DLD1 (cell line): ENCODE measurements around the gene MICALL2.
"Not testable (repeated sequence)": the region's sequence is repeated elsewhere in the genome, so short reads cannot be mapped to it uniquely, and the experiment has no call there.

ENCODE experiments used
- in situ Hi-C: cut with HindIII; loops from 2 replicates; pipeline ENCODE4 v1.10.0; 2017; ENCODE audit warnings: low sequenced_read_pairs

MICALL2 gene

DNA sequence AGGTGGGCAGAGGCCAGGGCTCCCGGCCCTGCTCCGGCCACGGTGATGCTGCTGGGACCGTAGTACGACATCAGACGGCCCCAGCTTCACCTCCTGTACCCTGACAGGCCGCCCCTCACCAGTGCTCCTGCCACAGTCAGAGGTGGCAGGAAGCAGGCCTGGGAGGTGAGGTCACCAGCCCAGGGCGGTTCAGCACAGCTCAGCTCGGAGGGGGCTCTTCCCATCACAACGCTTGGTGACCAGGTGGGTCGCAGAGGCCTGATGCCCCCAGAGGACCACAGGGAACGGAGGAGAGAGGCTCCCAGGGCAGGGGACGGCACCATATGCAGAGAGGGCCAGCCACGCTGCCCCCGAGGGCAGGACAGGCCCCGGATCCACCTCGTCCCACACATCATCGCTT, 8.8 kb downstream of the MICALL2 start:
- in situ Hi-C loops: no loop called here

DNA sequence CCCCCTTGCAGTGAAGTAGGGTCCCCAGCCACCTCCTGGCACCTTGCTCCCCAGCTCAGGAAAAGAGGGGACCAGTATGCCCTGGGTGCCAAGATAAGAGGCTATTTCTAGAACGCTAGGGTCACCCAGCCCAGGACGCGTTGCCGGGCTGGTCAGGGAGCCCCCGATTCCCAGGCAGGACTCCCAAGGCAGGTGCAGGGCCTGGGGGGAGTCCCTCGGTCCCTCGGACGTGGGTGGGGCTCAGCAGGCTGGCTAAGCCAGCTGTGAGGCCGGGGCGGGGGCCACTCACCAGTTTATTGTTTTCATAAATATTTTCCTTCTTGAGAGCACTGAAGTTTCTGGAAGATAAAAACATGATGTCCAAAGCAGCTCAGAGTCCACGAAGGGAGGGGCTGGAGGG, 9.3 kb downstream of the MICALL2 start:
- in situ Hi-C loops: no loop called here

DNA sequence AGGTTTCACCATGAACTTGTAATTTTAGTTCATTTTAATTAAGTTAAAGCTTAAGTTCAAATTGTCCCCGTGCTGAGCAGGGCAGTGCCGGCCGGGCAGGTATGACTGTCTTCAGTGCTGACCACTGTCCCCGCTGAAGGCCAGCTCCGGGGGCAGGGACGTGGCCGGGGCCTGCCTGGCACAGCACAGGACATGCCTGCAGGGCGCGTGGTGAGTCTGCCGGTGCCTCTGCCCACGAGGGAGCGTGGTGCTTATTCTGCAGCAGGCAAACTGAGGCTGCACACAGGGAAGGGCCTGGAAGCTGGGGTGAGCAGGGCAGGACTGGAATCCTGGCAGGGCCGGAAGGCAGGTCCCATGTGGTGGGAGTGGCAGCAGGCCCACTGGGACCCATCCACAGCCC, 9.8 kb downstream of the MICALL2 start:
- in situ Hi-C loops: no loop called here

DNA sequence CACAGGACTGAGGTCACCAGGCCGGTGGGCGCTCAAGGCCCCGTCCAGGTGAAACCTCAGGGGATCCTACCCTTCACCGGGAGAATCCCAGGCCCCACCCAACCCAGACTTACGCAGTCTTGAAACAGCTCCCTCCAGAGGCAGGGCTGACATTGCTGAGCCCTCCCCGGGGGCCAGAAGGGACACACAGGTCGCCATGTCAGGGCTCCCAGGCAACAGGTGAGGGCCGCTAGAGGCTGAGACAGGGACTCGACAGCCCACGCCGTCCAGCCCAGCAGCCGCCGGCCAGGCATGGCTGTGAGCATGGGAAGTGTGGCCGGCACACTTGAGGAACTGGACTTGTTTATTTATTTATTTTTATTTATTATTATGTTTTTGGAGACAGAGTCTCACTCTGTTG, 10.3 kb downstream of the MICALL2 start:
- in situ Hi-C loops: no loop called here

DNA sequence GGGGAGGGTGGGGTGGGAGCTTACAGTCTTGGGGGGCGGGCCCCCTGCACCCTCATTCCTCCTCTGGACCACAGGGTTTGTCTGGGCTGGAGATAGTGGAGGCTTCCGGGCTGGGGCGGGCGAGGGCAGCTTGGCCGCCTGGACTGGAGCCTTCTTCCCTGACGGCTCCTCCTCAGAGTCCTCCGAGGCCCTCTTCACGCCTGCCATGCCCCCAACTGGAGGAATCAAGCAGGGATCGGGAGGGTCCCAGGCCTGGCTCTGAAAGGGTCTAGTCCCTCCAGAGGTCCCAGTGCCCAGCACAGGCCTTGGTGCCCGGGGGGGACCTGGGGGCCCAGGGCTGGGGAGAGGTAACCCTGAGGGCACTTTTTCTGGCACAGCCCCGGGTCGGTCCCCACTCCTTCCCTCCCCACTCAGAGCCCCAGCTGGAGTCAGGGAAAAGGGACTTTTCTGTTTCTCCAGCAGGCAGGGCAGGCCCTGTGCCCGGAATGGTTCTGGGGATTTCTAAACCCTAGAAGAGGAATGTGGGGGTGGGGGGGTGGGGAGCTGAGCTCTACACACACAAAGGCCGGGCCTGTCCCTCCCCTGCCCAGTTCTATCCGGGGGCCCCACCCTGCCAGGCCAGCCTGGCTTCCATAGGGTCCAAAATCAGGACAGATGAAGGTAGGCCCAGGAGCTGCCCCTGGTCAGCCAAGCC, 11.6 kb downstream of the MICALL2 start:
- in situ Hi-C loops: no loop called here

DNA sequence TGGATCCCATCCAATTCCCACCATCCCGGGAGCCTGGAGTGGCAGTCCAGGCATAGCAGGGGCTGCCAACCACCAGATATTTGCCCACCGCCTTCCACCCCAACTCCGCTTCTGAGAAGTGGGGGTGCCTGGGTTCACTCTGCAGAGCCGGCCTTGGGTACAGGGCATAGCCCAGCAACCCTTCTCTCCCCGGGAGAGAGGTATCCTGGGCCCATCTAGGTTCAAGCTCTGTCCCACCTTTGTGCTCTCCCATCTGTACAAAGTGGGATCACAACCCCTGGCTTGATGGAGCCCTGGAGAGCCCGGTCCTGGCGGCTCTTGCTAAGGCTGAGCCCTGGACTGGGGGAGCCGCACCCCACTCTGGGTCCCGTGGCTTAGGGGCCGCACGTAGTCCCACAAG, 12.2 kb downstream of the MICALL2 start:
- in situ Hi-C loops: no loop called here

DNA sequence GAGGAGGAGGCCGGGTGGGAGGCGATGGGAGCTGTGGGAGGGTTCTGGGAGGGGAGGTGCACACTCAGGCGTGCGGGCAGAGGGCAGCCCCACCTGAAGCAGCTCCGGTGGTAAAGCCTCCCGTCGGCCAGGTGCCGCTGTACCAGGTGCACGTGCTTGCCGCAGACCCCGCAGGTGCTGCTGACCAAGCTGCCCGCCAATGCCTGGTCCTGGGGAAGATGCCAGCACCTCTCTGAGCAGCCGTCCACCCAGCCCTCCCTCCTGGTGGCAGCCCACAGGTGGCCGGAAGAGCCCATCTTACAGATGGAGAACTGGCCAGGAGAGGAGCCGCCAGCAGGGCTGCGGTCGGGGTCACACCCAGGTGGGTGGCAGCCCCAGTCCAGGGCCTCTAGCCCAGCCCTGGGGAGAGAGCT, 12.6 kb downstream of the MICALL2 start:
- in situ Hi-C loops: no loop called here

DNA sequence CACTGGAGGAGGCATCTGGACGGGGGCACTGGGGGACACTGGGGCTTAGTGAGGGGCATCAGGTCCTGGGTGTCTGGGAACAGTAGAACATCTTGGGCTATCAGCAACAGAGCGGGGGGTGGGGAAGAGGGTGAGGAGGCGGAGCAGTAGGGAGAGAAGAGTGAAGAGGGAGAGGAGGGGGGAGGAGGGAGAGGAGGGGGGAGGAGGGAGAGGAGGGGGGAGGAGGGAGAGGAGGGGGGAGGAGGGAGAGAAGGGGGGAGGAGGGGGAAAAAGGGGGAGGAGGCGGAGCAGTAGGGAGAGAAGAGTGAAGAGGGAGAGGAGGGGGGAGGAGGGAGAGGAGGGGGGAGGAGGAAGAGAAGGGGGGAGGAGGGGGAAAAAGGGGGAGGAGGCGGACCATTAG, 13.2 kb downstream of the MICALL2 start:
- in situ Hi-C loops: not testable (repeated sequence)

DNA sequence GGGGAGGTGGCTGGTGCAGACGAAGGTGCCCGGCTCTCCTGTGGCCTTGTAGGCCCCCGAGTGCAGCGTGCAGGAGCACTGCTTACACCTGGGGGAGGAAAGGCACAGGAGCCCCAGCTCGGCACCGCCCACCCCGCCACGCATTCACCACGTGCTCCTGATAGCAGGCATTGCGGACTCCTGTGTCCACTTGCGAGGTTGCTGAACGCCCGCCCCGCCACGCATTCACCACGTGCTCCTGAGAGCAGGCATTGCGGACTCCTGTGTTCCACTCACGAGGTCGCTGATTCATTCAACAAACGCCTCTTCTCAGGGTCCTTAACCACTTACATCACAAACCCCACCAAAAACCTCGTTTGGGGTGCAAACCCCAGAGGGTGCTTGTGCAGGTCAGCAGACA, 13.9 kb downstream of the MICALL2 start:
- in situ Hi-C loops: no loop called here

DNA sequence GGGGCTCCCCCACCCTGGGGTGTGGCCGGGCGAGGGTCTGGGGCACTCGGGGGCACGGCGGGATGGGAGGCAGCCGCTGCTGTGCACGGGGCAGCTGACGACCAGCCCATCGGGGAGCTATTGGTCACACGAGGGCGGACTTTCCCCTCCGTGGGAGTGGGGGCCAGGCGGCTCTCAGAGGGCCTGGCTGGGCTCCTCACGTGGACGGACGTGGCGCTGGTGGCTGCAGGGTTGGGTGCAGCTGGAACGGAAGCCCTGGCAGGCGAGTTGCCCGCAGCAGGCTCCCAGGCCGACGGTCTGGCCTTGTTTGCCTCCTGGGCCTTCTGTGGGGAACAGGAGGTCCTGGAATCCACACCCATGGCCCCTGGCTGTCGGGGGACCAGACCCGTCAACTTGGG, 14.3 kb downstream of the MICALL2 start:
- in situ Hi-C loops: no loop called here

DNA sequence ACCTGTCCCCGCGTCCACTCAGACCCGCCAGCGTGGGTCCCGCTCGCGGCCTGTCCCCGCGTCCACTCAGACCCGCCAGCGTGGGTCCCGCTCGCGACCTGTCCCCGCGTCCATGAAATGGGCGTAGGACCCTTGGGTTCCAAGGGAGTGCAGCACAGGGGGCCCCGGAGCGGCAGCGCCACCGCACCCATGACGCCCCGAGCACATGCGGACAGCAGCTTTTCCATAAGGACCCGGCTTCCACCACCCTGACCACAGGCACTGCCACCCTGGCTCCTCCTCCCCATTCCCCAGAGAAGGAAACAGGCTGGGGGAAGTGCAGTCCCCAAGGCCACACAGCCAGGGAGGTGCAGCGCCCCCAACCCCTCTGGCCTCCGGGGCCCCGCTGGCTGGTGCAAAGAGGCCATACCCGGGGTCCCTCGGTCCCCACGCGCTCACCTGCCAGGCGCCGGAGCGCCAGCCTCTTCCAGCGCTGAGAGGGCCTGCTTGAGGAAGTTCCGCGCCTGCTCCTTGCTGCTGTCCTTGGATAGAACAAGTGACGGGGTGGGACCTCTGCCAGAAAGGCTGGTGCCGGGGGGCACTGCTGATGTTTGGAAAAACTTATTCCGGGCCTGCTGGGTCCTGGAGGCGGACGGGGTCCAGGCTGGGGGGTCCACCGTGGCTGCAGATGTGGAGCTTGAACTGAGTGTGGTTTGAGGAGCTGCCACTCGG, 14.9 kb downstream of the MICALL2 start:
- in situ Hi-C loops: no loop called here

DNA sequence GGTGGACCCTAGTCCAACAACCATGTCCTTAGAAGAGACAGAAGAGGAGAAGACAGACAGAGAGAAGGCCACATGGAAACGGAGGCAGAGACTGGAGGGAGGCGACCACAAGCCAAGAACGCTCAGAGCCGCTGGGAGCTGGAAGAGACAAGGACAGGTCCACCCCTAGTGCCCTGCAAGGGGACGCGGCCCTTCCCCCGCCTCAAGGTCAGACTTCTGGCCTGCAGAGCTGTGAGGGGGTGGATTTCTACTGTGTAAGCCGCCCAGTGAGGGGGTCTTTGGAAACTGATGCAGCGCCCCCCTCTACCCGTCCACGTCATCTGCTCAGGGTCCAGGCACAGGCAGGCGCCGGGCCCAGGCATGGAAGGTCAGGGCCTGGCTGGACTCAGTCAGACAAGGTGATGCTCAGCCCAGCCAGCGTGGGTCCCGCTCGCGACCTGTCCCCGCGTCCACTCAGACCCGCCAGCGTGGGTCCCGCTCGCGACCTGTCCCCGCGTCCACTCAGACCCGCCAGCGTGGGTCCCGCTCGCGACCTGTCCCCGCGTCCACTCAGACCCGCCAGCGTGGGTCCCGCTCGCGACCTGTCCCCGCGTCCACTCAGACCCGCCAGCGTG, 15.6 kb downstream of the MICALL2 start:
- in situ Hi-C loops: not testable (repeated sequence)

DNA sequence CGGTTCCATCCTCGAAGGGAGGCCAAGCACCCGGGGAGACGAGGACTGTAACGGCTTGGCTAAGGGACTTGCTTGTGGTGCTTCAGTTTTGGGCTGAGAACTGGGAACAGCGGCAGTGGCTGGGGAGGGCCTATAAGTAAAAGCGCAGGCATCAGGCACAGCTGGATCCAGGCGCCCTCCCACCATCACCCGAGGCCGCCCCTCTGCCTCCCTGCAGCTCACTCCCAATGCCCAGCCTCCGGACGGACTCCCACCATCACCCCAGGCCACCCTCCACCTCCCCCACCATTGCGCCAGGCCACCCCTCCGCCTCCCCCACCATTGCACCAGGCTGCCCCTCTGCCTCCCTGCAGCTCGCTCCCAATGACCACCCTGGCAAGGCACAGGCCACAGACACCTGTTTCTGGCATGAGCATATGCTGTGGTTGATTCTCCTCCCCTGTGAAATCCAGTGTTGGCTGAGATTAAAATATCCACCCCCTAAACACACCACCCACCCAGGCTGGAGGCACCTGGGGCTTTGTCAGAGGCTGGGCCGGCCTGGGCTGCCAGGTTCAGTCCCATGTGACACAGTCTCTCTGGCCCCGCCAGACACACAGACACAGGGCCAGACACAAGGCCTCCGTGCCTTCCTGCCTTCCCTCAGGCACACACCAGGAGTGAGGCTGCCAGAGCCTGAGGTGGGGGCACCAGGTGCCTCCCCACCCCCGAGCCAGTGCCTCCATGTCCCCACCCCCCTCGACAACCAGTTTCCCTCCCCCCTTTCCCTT, 16.7 kb downstream of the MICALL2 start:
- in situ Hi-C loops: no loop called here

DNA sequence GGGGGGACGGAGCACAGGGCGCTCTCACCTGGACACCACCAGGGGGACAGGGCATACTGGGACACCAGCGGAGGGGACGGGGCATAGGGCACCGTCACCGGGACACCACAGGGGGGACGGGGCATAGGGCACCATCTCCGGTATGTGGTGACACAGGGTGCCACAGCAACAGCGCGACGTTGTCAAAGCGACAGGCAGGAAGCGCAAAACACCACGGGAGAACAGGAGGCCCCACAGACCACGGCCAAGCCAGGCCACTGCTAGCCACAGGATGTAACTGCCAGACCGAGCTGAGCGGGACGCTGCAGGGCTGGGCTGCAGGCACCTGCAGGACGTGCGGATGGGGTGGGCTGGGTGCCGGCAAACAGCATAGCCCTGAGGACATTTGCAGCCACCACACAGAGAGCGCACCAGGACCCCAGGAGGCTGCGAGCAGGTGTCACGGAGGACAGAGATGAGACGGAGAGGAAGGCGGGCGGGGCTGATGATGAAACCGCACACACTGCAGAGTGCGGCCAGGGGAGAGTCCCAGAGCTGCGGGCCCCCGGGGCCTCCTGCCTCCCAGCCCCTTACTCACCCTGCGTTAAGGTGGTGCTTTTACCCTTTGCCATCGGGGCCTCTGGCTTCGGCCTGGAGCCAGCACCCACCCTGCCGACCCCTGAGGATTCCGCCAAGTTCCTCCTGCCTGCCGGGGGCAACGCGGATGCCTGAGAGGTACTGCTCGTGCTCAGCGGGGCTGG, 17.5 kb downstream of the MICALL2 start:
- in situ Hi-C loops: no loop called here

DNA sequence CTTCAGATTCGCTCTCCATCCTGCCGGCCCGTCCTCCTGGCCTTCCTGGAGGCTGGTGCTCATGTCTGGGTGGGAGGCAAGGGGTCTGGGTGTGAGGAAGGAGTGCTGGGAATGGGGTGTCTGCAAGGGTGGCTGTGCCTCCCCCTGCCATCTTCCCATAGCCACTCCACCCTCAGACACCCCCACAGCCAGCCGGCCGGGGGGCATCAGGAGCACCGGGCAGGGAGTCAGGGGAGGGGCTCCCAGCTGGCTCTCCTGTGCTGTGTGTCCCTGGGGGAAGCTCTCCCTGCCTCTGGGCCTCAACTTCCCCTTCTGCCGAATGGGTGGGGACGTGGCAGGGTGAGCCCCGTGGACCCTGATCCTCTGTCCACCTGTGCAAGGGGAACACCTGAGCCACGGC, 18.6 kb downstream of the MICALL2 start:
- in situ Hi-C loops: no loop called here

DNA sequence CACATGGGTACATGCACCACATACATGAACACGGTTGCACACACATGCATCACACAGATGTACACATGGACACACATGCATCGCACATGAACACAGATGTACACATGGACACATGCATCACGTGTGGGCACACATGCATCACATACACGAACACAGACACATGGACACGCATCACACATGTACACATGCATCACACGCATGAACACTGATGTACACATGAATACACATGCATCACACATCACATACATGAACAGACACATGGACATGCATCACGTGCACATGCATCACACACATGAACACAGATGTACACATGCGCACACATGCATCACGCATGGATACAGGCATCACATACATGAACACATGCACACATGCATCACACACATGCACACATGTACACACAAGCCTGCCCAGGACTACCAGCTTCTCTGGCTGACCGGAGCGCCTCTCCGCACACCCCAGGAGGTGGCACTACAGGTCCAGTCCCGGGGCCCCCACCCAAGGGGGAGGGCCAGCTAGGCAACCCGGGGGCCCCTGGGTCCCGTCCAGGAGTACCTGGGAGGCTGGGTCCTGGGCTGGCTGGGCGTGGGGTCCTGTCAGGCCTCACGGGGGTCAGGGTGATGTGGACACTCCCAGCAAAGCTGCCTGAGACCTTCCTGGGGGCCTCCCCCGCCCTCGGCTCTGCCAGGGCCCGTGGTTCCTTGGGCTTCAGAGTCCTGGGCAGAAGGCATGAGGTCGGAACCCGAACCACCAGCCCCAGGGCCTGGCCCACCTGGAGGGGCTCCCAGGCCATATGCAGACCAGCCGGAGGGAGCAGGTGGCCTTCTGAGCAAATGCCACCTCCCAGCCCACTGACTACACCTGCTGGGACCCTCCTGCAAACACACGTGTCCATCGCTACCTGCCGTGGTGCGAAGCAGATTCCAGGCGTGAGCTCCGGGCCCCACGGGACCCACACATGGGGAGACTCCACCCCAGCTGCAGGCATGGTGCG, 19.6 kb downstream of the MICALL2 start:
- in situ Hi-C loops: no loop called here

DNA sequence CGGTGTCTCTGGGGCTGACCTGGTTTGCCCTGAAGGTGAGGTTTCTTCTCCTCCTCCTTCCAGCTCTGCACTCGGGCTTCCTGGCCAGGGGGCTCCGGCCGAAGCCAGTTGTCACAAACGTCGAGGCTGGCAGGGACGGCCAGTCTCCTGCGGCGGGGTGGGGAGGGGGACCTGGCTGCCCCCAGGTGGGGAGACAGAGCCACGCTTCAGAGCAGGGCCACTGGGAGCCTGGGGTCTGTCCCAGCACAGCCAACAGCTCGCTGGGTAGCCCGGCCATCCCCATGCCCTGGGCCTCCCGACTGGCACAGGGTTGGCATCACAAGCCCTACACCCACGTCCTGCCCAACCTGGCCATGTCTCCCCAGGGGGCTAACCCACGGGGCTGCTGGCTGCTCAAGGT, 20.4 kb downstream of the MICALL2 start:
- in situ Hi-C loops: no loop called here

DNA sequence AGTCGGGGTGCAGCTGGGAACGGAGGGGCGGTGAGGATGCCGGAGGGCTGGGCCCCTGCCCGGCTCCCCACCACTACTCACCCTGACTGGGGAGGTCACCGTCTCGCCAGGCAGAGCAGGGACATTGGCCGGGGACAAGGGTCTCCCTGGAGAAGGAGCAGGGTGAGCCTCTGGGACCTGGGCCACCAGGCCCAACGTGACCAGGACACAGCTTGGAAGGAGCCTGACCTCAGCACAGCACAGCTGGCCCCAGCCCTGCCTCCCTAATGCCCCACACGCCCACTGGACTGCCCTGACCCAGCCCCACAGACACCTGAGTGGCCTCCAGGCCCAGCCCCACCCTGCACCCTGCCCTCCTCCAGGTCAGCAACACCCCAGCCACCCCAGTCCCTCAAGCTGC, 21.1 kb downstream of the MICALL2 start:
- in situ Hi-C loops: no loop called here

DNA sequence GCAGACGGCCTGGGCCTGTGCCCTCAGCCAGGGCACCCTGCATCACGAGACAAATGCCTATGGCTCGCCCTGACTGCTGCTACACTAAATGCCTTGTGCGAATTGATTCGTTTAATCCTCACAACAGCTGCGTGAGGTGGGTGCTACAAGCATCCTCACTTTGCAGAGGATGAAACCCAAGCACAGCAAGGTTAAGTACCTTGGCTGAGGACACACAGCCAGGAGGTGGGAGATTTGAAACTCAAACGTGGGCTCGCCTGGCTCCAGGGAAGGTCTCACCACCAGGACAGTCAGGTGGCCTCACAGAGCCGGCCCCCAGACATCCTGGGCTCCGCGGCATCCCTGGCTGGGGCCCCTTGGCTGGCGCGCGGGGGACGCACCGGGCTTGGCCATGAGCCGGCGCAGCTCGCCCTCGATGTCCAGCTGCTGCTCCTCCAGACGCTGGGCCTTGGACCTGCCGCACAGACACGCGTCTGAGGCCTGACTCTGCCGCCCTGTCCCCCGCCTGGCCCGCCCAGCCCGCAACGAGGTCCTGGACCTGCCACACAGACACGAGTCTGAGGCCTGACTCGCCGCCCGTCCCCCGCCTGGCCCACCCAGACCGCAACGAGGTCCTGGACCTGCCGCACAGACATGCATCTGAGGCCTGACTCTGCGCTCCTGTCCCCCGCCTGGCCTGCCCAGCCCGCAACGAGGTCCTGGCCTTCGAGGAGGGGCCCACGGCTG, 22.0 kb downstream of the MICALL2 start:
- in situ Hi-C loops: no loop called here
